OCI-LY3 (cell line): ENCODE results near the gene CDC14A.

Experiments
- H2AFZ ChIP-seq: fragments of 200-600, 300-600 bp; shearing (Covaris generic); 2 replicates; pipeline ENCODE4 v1.6.0; 2014; ENCODE audit warnings: antibody characterized with exemption, low read depth, low read length
- H3K27ac ChIP-seq: fragments of 200-600, 300-600 bp; sonication (generic); 2 replicates; pipeline ENCODE4 v1.5.1; 2014; ENCODE audit warnings: mild to moderate bottlenecking, low read length, moderate library complexity, mixed read lengths
- H3K27me3 ChIP-seq: fragments of 200-600, 300-600 bp; sonication (generic); 2 replicates; pipeline ENCODE4 v1.6.1; 2014; ENCODE audit warnings: low read depth, low read length, mixed read lengths
- H3K36me3 ChIP-seq: fragments of 200-600, 300-600 bp; sonication (generic); replicated peaks from 2 replicates; pipeline ENCODE3; 2014; ENCODE audit warnings: low read depth, low read length, mixed read lengths
- H3K4me1 ChIP-seq: fragments of 300-600, 200-600 bp; sonication (generic); 2 replicates; pipeline ENCODE4 v1.6.1; 2014; ENCODE audit warnings: low read length, mixed read lengths
- H3K4me2 ChIP-seq: fragments of 200-600, 300-600 bp; sonication (generic); 2 replicates; pipeline ENCODE4 v1.6.1; 2014; ENCODE audit warnings: low read length, mixed read lengths
- H3K4me3 ChIP-seq: fragments of 300-600, 200-600 bp; sonication (generic); 2 replicates; pipeline ENCODE4 v1.5.1; 2014; ENCODE audit warnings: antibody characterized with exemption, mild to moderate bottlenecking, low read length, moderate library complexity
- H3K79me2 ChIP-seq: fragments of 300-600, 200-600 bp; shearing (Covaris generic); 2 replicates; pipeline ENCODE4 v1.6.1; 2014; ENCODE audit warnings: mild to moderate bottlenecking, low read length, mixed read lengths
- H3K9ac ChIP-seq: fragments of 300-600, 200-600 bp; shearing (Covaris generic); 2 replicates; pipeline ENCODE4 v1.6.0; 2014; ENCODE audit warnings: mild to moderate bottlenecking, low read length, moderate library complexity
- H3K9me3 ChIP-seq: fragments of 200-600, 300-600 bp; shearing (Covaris generic); 2 replicates; pipeline ENCODE4 v1.6.1; 2014; ENCODE audit warnings: low read length, mixed read lengths; ENCODE audit not compliant: insufficient read depth
- H4K20me1 ChIP-seq: fragments of 200-600, 300-600 bp; sonication (generic); 2 replicates; pipeline ENCODE4 v1.6.1; 2016; ENCODE audit warnings: low read length, mixed read lengths; ENCODE audit not compliant: insufficient read depth
- EZH2phosphoT487 ChIP-seq: fragments of 200-600 bp; shearing (Covaris generic); IDR thresholded peaks from 2 replicates; pipeline ENCODE4 v1.6.1; 2018; ENCODE audit warnings: antibody characterized with exemption, mixed run types, low read depth
- TF ChIP-seq, protein P1 (sequence below): fragments of 200-600, 300-600 bp; sonication (generic); IDR thresholded peaks from 2 replicates; pipeline ENCODE4 v1.5.1; 2014; ENCODE audit warnings: antibody characterized with exemption, low read length, low read depth

Gene CDC14A

DNA sequence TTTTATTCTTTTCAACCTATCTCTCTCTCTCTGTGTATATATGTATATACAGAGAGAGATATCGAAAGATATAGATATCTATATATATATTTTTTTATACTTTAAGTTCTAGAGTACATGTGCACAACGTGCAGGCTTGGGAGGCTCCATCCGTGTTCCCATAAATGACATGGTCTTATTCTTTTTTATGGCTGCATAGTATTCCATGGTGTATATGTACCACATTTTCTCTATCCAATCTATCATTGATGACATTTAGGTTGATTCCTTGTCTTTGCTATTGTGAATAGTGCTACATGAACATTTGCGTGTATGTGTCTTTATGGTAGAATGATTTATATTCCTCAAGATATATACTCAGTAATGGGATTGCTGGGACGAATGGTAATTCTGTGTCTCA, 130.4 kb downstream of the CDC14A start:
- Histone ChIP-seq H3K27ac (no peak overlapping the region), H3K4me2 (no peak overlapping the region), H3K36me3 (no peaks in the 10 kb centered on the region), H3K9me3 (no peaks in the 10 kb centered on the region), H3K79me2 (no peaks in the 10 kb centered on the region), H2AFZ (no peak overlapping the region), H3K9ac (no peak overlapping the region), H3K4me3 (no peak overlapping the region), H3K27me3 (no peaks in the 10 kb centered on the region), H3K4me1 (no peaks in the 10 kb centered on the region), H4K20me1 (no peaks in the 10 kb centered on the region)
- no peak for TF ChIP-seq EZH2phosphoT487
- TF ChIP-seq, protein P1, sequence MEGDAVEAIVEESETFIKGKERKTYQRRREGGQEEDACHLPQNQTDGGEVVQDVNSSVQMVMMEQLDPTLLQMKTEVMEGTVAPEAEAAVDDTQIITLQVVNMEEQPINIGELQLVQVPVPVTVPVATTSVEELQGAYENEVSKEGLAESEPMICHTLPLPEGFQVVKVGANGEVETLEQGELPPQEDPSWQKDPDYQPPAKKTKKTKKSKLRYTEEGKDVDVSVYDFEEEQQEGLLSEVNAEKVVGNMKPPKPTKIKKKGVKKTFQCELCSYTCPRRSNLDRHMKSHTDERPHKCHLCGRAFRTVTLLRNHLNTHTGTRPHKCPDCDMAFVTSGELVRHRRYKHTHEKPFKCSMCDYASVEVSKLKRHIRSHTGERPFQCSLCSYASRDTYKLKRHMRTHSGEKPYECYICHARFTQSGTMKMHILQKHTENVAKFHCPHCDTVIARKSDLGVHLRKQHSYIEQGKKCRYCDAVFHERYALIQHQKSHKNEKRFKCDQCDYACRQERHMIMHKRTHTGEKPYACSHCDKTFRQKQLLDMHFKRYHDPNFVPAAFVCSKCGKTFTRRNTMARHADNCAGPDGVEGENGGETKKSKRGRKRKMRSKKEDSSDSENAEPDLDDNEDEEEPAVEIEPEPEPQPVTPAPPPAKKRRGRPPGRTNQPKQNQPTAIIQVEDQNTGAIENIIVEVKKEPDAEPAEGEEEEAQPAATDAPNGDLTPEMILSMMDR, result no peak

DNA sequence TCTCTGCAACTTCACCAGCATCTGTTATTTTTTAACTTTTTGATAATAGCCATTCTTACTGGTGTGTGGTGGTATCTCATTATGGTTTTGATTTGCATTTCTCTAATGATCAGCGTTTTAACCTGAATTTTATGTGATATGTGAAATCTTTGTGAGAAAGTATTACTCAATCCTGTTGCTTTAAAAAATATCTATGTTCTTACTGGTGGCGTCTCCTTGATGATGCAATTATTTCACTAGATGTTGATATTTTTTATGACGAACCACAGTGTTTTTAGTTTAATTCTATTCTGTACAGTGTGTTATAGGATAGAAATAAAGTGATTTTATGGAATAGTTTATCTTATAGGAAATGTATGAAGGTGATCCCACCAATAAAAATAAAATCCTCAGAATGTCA, 130.9 kb downstream of the CDC14A start:
- Histone ChIP-seq H2AFZ (no peak overlapping the region), H3K4me2 (no peak overlapping the region), H4K20me1 (no peaks in the 10 kb centered on the region), H3K4me1 (no peaks in the 10 kb centered on the region), H3K9ac (no peak overlapping the region), H3K27me3 (no peaks in the 10 kb centered on the region), H3K36me3 (no peaks in the 10 kb centered on the region), H3K9me3 (no peaks in the 10 kb centered on the region), H3K27ac (no peak overlapping the region), H3K79me2 (no peaks in the 10 kb centered on the region), H3K4me3 (no peak overlapping the region)
- TF ChIP-seq EZH2phosphoT487, result no peak
- TF ChIP-seq, protein P1, result no peak

DNA sequence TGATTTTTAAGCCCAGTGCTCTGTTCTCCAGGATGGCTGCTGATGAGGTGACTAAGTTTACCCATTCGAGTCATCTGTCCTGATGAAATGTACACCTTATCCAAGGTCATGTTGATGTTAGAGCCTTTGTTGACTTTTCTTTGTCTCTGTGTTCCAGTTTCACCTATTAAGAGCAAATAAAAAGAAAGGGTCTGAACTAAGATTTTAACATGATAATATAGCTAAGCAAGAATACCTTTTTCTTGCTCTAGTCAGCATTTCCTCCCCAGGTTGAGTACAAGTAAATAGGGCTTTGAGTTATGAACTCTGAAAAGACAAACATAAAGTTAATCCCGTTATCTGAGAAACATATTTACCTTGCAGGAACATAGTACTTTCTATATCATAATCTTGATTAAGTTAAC, 133.6 kb downstream of the CDC14A start:
- Histone ChIP-seq H3K9me3 (no peaks in the 10 kb centered on the region), H3K9ac (no peak overlapping the region), H3K27ac (no peak overlapping the region), H3K27me3 (no peaks in the 10 kb centered on the region), H2AFZ (no peak overlapping the region), H3K4me1 (no peaks in the 10 kb centered on the region), H3K36me3 (no peaks in the 10 kb centered on the region), H3K4me2 (no peak overlapping the region), H3K79me2 (no peaks in the 10 kb centered on the region), H3K4me3 (no peak overlapping the region), H4K20me1 (no peaks in the 10 kb centered on the region)
- TF ChIP-seq, protein P1, result no peak
- no peak for TF ChIP-seq EZH2phosphoT487

DNA sequence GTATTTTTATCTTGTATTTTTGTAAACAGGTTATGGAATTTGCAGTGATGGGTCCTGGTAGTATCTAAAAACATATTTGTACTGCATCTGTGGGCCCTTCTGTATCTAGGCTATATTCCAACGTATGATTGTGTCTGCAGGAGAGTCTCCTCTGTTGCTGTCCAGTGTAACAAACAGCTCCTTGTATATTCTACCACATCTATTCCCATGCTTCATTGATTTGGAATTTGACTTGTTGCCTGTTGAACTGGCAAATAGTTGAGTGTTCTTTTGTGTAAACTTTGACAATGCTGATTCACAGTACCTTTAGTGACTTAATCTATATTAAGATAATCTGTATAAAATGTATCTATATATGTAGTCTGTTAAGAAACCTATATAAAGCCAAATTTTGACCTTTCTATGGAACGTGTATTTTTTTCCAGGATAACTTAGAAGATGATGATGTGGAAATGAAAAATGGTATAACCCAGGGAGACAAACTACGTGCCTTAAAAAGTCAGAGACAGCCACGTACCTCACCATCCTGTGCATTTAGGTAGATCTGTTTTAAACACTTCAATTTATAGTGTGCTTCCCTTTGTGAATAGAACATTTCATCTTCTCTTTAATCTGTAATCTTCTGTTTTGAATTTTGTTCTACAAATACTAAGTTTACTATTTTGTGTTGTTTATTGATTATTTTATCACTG, 142.2 kb downstream of the CDC14A start:
- Histone ChIP-seq H3K36me3 (no peaks in the 10 kb centered on the region), H3K4me3 (no peak overlapping the region), H3K4me2 (no peak overlapping the region), H3K27me3 (no peaks in the 10 kb centered on the region), H3K9ac (no peak overlapping the region), H2AFZ (no peak overlapping the region), H3K4me1 (no peaks in the 10 kb centered on the region), H3K79me2 (no peaks in the 10 kb centered on the region), H3K9me3 (no peaks in the 10 kb centered on the region), H4K20me1 (no peaks in the 10 kb centered on the region), H3K27ac (no peak overlapping the region)
- TF ChIP-seq, protein P1, result no peak
- no peak for TF ChIP-seq EZH2phosphoT487
